ENCODE measurements around the gene MKKS. TPM values are rescaled to one million over a fixed set of nuclear protein-coding genes. Genes with fewer than 3 reads are reported as not detected.

MKKS gene
- polyA plus RNA-seq, 1 of the 3 experiments (the other 2 are of a cell fraction): 10.1 TPM

DNA sequence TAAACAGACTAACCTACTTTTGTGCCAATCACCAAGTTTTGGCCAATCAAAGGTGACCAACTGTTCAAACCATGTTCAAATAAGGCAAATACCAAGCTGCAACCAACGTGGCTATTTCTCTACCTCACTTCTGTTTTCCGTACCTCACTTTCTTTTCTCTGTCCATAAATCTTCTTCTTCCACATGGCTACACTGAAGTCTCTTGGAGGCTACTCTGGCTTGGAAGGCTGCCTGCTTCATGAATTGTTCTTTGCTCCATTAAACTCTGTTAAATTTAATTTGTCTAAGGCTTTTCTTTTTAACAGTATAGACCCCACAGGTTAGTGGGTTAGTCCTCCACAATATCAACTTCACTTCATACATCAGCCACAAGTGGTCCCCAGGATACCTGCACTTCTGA lies 58.8 kb downstream of the MKKS start:
- TF ChIP-seq NFIC (IDR thresholded peaks at IDR 0.05; ENCODE audit: borderline replicate concordance) (no peak), TEAD4 (IDR thresholded peaks at IDR 0.05; ENCODE audit: borderline replicate concordance, insufficient read depth) (no peak), JUND (IDR thresholded peaks at IDR 0.05) (no peak), YY1 (IDR thresholded peaks at IDR 0.05; ENCODE audit: low read depth) (no peak), RCOR1 (IDR thresholded peaks at IDR 0.05; ENCODE audit: low read length) (no peak), GABPA (IDR thresholded peaks at IDR 0.05; ENCODE audit: low read depth) (no peak), POLR2AphosphoS5 (IDR thresholded peaks at IDR 0.05; ENCODE audit: low read depth, low read length) (no peak), SMC3 (IDR thresholded peaks at IDR 0.05; ENCODE audit: low read depth, low read length) (no peak), FOXM1 (IDR thresholded peaks at IDR 0.05; ENCODE audit: low read depth) (no peak), RXRA (IDR thresholded peaks at IDR 0.05; ENCODE audit: borderline replicate concordance, low read depth) (no peak), TAF1 (IDR thresholded peaks at IDR 0.05; ENCODE audit: borderline replicate concordance, low read depth, low read length) (no peak), GATA2 (CRISPR knock-in tag; IDR thresholded peaks at IDR 0.05) (no peak), MXI1 (IDR thresholded peaks at IDR 0.05; ENCODE audit: low read depth, low read length) (no peak)
- TF ChIP-seq, protein P1, sequence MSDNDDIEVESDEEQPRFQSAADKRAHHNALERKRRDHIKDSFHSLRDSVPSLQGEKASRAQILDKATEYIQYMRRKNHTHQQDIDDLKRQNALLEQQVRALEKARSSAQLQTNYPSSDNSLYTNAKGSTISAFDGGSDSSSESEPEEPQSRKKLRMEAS (IDR thresholded peaks at IDR 0.05; ENCODE audit: low read depth): no peak
- TF ChIP-seq, protein P2, sequence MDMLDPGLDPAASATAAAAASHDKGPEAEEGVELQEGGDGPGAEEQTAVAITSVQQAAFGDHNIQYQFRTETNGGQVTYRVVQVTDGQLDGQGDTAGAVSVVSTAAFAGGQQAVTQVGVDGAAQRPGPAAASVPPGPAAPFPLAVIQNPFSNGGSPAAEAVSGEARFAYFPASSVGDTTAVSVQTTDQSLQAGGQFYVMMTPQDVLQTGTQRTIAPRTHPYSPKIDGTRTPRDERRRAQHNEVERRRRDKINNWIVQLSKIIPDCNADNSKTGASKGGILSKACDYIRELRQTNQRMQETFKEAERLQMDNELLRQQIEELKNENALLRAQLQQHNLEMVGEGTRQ (IDR thresholded peaks at IDR 0.05; ENCODE audit: borderline replicate concordance, low read depth, low read length): no peak
- TF ChIP-seq, protein P3, sequence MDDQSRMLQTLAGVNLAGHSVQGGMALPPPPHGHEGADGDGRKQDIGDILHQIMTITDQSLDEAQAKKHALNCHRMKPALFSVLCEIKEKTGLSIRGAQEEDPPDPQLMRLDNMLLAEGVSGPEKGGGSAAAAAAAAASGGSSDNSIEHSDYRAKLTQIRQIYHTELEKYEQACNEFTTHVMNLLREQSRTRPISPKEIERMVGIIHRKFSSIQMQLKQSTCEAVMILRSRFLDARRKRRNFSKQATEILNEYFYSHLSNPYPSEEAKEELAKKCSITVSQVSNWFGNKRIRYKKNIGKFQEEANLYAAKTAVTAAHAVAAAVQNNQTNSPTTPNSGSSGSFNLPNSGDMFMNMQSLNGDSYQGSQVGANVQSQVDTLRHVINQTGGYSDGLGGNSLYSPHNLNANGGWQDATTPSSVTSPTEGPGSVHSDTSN (IDR thresholded peaks at IDR 0.05): no peak
- Histone ChIP-seq H3K9ac (no peak overlapping the region), H3K27me3 (ENCODE audit: insufficient read depth) (no peaks in the 10 kb centered on the region), H3K4me3 (ENCODE audit: low read depth in 2 of 2, low read length in 1 of 2) (no peak overlapping the region), H3K9me3 (no peaks in the 10 kb centered on the region), H3K79me2 (ENCODE audit: insufficient read depth) (no peaks in the 10 kb centered on the region), H3K9me2 (no peaks in the 10 kb centered on the region), H2AFZ (ENCODE audit: low read depth) (no peak overlapping the region), H3K27ac (ENCODE audit: low read depth in 2 of 2, low read length in 1 of 2) (peak overlapping the region in 1 of 2 experiments; percentile 75; a peak in 1 of 4 replicates), H4K20me1 (ENCODE audit: insufficient read depth) (no peaks in the 10 kb centered on the region), H3F3A (replicated peaks; ENCODE audit: insufficient read depth) (peaks cover 12% of the 10 kb centered on the region), H3K4me2 (no peak overlapping the region), H3K4me1 (ENCODE audit: control insufficient read depth in 1 of 2, insufficient read depth in 2 of 2, low read depth in 1 of 2, low read length in 1 of 2) (peaks cover 0 to 10% of the 10 kb centered on the region in 2 experiments; a peak in 2 of 4 replicates), H3K36me3 (replicated peaks in 1 of 2; ENCODE audit: control insufficient read depth in 1 of 2, insufficient read depth in 2 of 2, low read length in 1 of 2) (no peaks in the 10 kb centered on the region)
- DNase-seq: no peak
- ChIA-PET CTCF (no interaction called here), POLR2A (no interaction called here)
- 96% methylated on average over 2 of the region's 2 CpGs for WGBS (ENCODE audit: low lambda C conversion rate)

DNA sequence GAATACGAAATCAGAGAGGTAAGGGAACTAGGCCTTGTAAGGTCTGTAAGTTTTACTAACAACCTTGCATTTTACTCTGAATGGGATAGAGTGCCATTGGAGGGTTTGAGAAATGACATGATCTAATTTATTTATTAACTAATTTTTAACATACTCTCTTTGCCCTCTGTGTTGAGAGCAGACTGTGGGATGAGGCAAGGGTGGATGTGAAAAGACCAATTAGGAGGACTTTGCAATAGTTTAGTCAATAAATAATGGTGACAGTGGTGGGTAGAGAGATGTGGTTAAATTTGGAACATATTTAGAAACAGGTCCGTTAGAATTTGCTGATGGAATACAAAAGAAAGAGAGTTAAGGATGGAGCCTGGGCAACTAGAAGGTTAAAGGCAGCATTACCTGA lies 60.0 kb downstream of the MKKS start:
- H3K9me2 ChIP-seq: no peaks in the 10 kb centered on the region
- H3F3A ChIP-seq (replicated peaks; ENCODE audit: insufficient read depth): peaks cover 15% of the 10 kb centered on the region
- DNase-seq: no peak
- H3K27ac ChIP-seq (ENCODE audit: low read depth in 2 of 2, low read length in 1 of 2): no peak overlapping the region
- H3K4me3 ChIP-seq (ENCODE audit: low read depth in 2 of 2, low read length in 1 of 2): no peak overlapping the region
- no peaks in the 10 kb centered on the region for H3K36me3 ChIP-seq (replicated peaks in 1 of 2; ENCODE audit: control insufficient read depth in 1 of 2, insufficient read depth in 2 of 2, low read length in 1 of 2)
- no peaks in the 10 kb centered on the region for H3K79me2 ChIP-seq (ENCODE audit: insufficient read depth)
- peaks cover 0 to 18% of the 10 kb centered on the region in 2 experiments; a peak in 2 of 4 replicates for H3K4me1 ChIP-seq (ENCODE audit: control insufficient read depth in 1 of 2, insufficient read depth in 2 of 2, low read depth in 1 of 2, low read length in 1 of 2)
- TF ChIP-seq, protein P2 (IDR thresholded peaks at IDR 0.05; ENCODE audit: borderline replicate concordance, low read depth, low read length): no peak
- TF ChIP-seq RAD21 (IDR thresholded peaks at IDR 0.05; ENCODE audit: low read length) (no peak), MXI1 (IDR thresholded peaks at IDR 0.05; ENCODE audit: low read depth, low read length) (no peak), NFIC (IDR thresholded peaks at IDR 0.05; ENCODE audit: borderline replicate concordance) (no peak)
- WGBS (ENCODE audit: low lambda C conversion rate): 82% methylated on average over 2 of the region's 2 CpGs
- no peaks in the 10 kb centered on the region for H3K9me3 ChIP-seq
- H3K27me3 ChIP-seq (ENCODE audit: insufficient read depth): no peaks in the 10 kb centered on the region
- no peak overlapping the region for H3K4me2 ChIP-seq
- ChIA-PET POLR2A (no interaction called here), CTCF (interaction anchor here (0.5 kb wide), 1 partner anchor 336 kb away, joined by 3 read pairs; no protein-coding TSS in a partner anchor)
- no peak overlapping the region for H3K9ac ChIP-seq
- no peak overlapping the region for H2AFZ ChIP-seq (ENCODE audit: low read depth)
- H4K20me1 ChIP-seq (ENCODE audit: insufficient read depth): no peaks in the 10 kb centered on the region
